ENCODE results near the gene FNDC10. TPM values are rescaled to one million over a fixed set of nuclear protein-coding genes. Genes with fewer than 3 reads are reported as not detected.
A peak's percentile ranks its signal among the peaks of the same experiment; 100 is the strongest.

FNDC10 gene
- total and polyA plus RNA-seq, 9 of the 15 experiments (the other 6 are each of a cell fraction or from before 2014, with no cell fraction given): 0.08 to 6.3 (median 1.6) TPM

- TF ChIP-seq BCLAF1 (IDR thresholded peaks at IDR 0.05; ENCODE audit: borderline replicate concordance in 1 of 2, control insufficient read depth in 1 of 2, low read depth in 2 of 2, low read length in 1 of 2) (no peak), ZNF778 (CRISPR knock-in tag; IDR thresholded peaks at IDR 0.05) (no peak), ZBTB17 (CRISPR knock-in tag; IDR thresholded peaks at IDR 0.05) (peak; percentile 6; the same call in 1 of the 2 replicates), ZFP1 (CRISPR knock-in tag; IDR thresholded peaks at IDR 0.05) (no peak), TCF7 (IDR thresholded peaks at IDR 0.05; ENCODE audit: borderline replicate concordance) (0 out of 2 replicates have a peak, but pooled peaks have one; percentile 11), FOXP4 (CRISPR knock-in tag; IDR thresholded peaks at IDR 0.05; ENCODE audit: borderline replicate concordance) (no peak), PCBP2 (IDR thresholded peaks at IDR 0.05; ENCODE audit: low read depth, low read length, poor library complexity, severe bottlenecking) (no peak), ZNF277 (CRISPR knock-in tag; IDR thresholded peaks at IDR 0.05; ENCODE audit: borderline replicate concordance) (no peak), HMBOX1 (IDR thresholded peaks at IDR 0.05) (no peak), RHOXF2B (CRISPR knock-in tag; conservative IDR thresholded peaks at IDR 0.05) (no peak), BDP1 (IDR thresholded peaks at IDR 0.05; ENCODE audit: insufficient read depth, insufficient read length) (no peak), GTF2F1 (IDR thresholded peaks at IDR 0.05; ENCODE audit: low read depth, low read length) (no peak), CBFB (CRISPR knock-in tag; IDR thresholded peaks at IDR 0.05) (0 out of 2 replicates have a peak, but pooled peaks have one; percentile 57), ZNF121 (CRISPR knock-in tag; conservative IDR thresholded peaks at IDR 0.05) (no peak), HNRNPUL1 (IDR thresholded peaks at IDR 0.05; ENCODE audit: low read length) (no peak), EGR1 (conservative IDR thresholded peaks at IDR 0.05) (peak; percentile 100), COPS2 (conservative IDR thresholded peaks at IDR 0.05) (no peak)
- TF ChIP-seq, protein P1, sequence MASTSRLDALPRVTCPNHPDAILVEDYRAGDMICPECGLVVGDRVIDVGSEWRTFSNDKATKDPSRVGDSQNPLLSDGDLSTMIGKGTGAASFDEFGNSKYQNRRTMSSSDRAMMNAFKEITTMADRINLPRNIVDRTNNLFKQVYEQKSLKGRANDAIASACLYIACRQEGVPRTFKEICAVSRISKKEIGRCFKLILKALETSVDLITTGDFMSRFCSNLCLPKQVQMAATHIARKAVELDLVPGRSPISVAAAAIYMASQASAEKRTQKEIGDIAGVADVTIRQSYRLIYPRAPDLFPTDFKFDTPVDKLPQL (IDR thresholded peaks at IDR 0.05; ENCODE audit: extremely low read depth, insufficient read length): no peak
Observed at GRCh38 chr1:1615256-1616044, 15.5 kb upstream of the FNDC10 start, which contains the start of gene MIB2 (continued).

Data from K562 (cell line).